Vagina (tissue), 2 donors: ENCODE results near the gene PGAP2. TPM values are rescaled to one million over a fixed set of nuclear protein-coding genes. Genes with fewer than 3 reads are reported as not detected.

Source experiments
- DNase-seq, 2 donors: peaks; one replicate each; pipeline ENCODE4 v3.0.0-alpha.2; 2017; ENCODE audit errors: extremely low spot score in 2 of 2
- H3K27ac ChIP-seq: fragments of 200-600 bp; sonication (generic); one replicate; pipeline ENCODE4 v1.5.1; 2019
- H3K27me3 ChIP-seq: fragments of 200-600 bp; sonication (generic); one replicate; pipeline ENCODE4 v1.5.1; 2019
- H3K36me3 ChIP-seq, 2 donors: fragments of 200-600 bp; sonication (generic); one replicate each; pipeline ENCODE4 v1.5.1; 2017 to 2019
- H3K4me1 ChIP-seq: fragments of 200-600 bp; sonication (generic); one replicate; pipeline ENCODE4 v1.5.1; 2019
- H3K4me3 ChIP-seq, 2 donors: fragments of 200-600 bp; sonication (generic); 1 replicate in 1 of 2; 2 replicates in 1 of 2; pipeline ENCODE4 v1.5.1; 2016 to 2019
- H3K9me3 ChIP-seq: fragments of 200-600 bp; sonication (generic); one replicate; pipeline ENCODE4 v1.5.1; 2019
- CTCF ChIP-seq, 3 experiments: fragments of 450-650 bp in 2 of 3; fragments of 200-600 bp in 1 of 3; sonication (generic) in 1 of 3; IDR thresholded peaks; one replicate each; pipeline ENCODE4 v1.5.1; 2017 to 2019; ENCODE audit warnings: antibody characterized with exemption in 3 of 3, mild to moderate bottlenecking in 2 of 3, moderate library complexity in 2 of 3
- POLR2A ChIP-seq, 2 donors: fragments of 450-650 bp; IDR thresholded peaks; one replicate each; pipeline ENCODE4 v1.6.1; 2017; ENCODE audit warnings: antibody characterized with exemption in 2 of 2, mild to moderate bottlenecking in 2 of 2, moderate library complexity in 2 of 2
- POLR2AphosphoS5 ChIP-seq, 2 donors: sonication (generic); formaldehyde crosslinking; IDR thresholded peaks; one replicate each; pipeline ENCODE4 v1.9.0; 2017; ENCODE audit warnings: antibody characterized with exemption in 2 of 2, mild to moderate bottlenecking in 2 of 2, low read depth in 1 of 2; ENCODE audit not compliant: insufficient read depth in 1 of 2
- intact Hi-C: fragments of 100-400 bp; cut with DNase I; formaldehyde crosslinking; loops from one replicate; pipeline ENCODE4 v1.15.1; 2023
- total RNA-seq: library from RNA; depleted of rRNA; stranded (reverse); fragments of >200 nt; gene quantifications from one replicate; pipeline ENCODE4 v1.2.3, GENCODE V29; 2016

The PGAP2 gene
- total RNA-seq, 1 donor from 2014 or later: 19.6 TPM

GRCh38 chr11:3830088-3830487, 21.7 kb downstream of the PGAP2 start:
- Histone ChIP-seq H3K4me1 (peaks cover 26% of the 10 kb centered on the region), H3K36me3 (peaks cover 0 to 17% of the 10 kb centered on the region in 2 donors), H3K4me3 (no peak overlapping the region), H3K27ac (no peak overlapping the region), H3K27me3 (no peaks in the 10 kb centered on the region), H3K9me3 (no peaks in the 10 kb centered on the region)
- no peak for DNase-seq
- intact Hi-C loops: no loop called here
- TF ChIP-seq CTCF (IDR thresholded peaks at IDR 0.05) (no peak), POLR2A (IDR thresholded peaks at IDR 0.05) (no peak), POLR2AphosphoS5 (IDR thresholded peaks at IDR 0.05; ENCODE audit: insufficient read depth in 1 of 2, low read depth in 1 of 2) (no peak)

GRCh38 chr11:3830730-3831129, 22.4 kb downstream of the PGAP2 start:
- no peak overlapping the region for H3K27ac ChIP-seq
- no peak for DNase-seq
- H3K36me3 ChIP-seq: peaks cover 0 to 11% of the 10 kb centered on the region in 2 donors
- no peaks in the 10 kb centered on the region for H3K27me3 ChIP-seq
- TF ChIP-seq CTCF (IDR thresholded peaks at IDR 0.05): no peak
- no peak for TF ChIP-seq POLR2A (IDR thresholded peaks at IDR 0.05)
- TF ChIP-seq POLR2AphosphoS5 (IDR thresholded peaks at IDR 0.05; ENCODE audit: insufficient read depth in 1 of 2, low read depth in 1 of 2): no peak
- no peaks in the 10 kb centered on the region for H3K9me3 ChIP-seq
- H3K4me3 ChIP-seq: no peak overlapping the region
- H3K4me1 ChIP-seq: peaks cover 32% of the 10 kb centered on the region
- intact Hi-C loops: no loop called here

- H3K27me3 ChIP-seq: no peaks in the 10 kb centered on the region
- TF ChIP-seq POLR2AphosphoS5 (IDR thresholded peaks at IDR 0.05; ENCODE audit: insufficient read depth in 1 of 2, low read depth in 1 of 2) (no peak), CTCF (IDR thresholded peaks at IDR 0.05) (no peak), POLR2A (IDR thresholded peaks at IDR 0.05) (no peak)
- intact Hi-C loops: no loop called here
Observed at GRCh38 chr11:3831378-3832239, 23.2 kb downstream of the PGAP2 start.

GRCh38 chr11:3832816-3833215, 24.5 kb downstream of the PGAP2 start:
- H3K36me3 ChIP-seq: peaks cover 0 to 1% of the 10 kb centered on the region in 2 donors
- no peak for TF ChIP-seq POLR2A (IDR thresholded peaks at IDR 0.05)
- no peak for TF ChIP-seq CTCF (IDR thresholded peaks at IDR 0.05)
- no peak for TF ChIP-seq POLR2AphosphoS5 (IDR thresholded peaks at IDR 0.05; ENCODE audit: insufficient read depth in 1 of 2, low read depth in 1 of 2)

More at GRCh38 chr11:3831378-3832239, 23.2 kb downstream of the PGAP2 start:
- DNase-seq: no peak
- H3K9me3 ChIP-seq: no peaks in the 10 kb centered on the region
- H3K4me1 ChIP-seq: peaks cover 41% of the 10 kb centered on the region
- no peak overlapping the region for H3K4me3 ChIP-seq
- H3K36me3 ChIP-seq: peaks cover 0 to 10% of the 10 kb centered on the region in 2 donors
- H3K27ac ChIP-seq: no peak overlapping the region

GRCh38 chr11:3833449-3833848, 25.1 kb downstream of the PGAP2 start:
- Histone ChIP-seq H3K9me3 (no peaks in the 10 kb centered on the region), H3K4me1 (peaks cover 58% of the 10 kb centered on the region), H3K27me3 (no peaks in the 10 kb centered on the region), H3K36me3 (no peaks in the 10 kb centered on the region), H3K27ac (no peak overlapping the region), H3K4me3 (no peak overlapping the region)
- intact Hi-C loops: no loop called here
- TF ChIP-seq CTCF (IDR thresholded peaks at IDR 0.05) (no peak), POLR2AphosphoS5 (IDR thresholded peaks at IDR 0.05; ENCODE audit: insufficient read depth in 1 of 2, low read depth in 1 of 2) (no peak), POLR2A (IDR thresholded peaks at IDR 0.05) (no peak)
- no peak for DNase-seq

More at GRCh38 chr11:3832816-3833215, 24.5 kb downstream of the PGAP2 start:
- Histone ChIP-seq H3K4me1 (peaks cover 52% of the 10 kb centered on the region), H3K4me3 (no peak overlapping the region), H3K27me3 (no peaks in the 10 kb centered on the region), H3K9me3 (no peaks in the 10 kb centered on the region), H3K27ac (no peak overlapping the region)
- DNase-seq: no peak
- intact Hi-C loops: no loop called here
